Measurements from ENCODE around the gene KSR1.

- no peak for TF ChIP-seq CTCF (IDR thresholded peaks at IDR 0.05; ENCODE audit: insufficient read depth, low read depth, low read length)
- no peak for TF ChIP-seq EZH2 (IDR thresholded peaks at IDR 0.05; ENCODE audit: insufficient read depth, low read length)
Observed at GRCh38 chr17:27646232-27646631, 190.0 kb downstream of the KSR1 start.
